Karpas-422 (cell line): ENCODE results near the gene HERC4. TPM values are rescaled to one million over a fixed set of nuclear protein-coding genes. Genes with fewer than 3 reads are reported as not detected.

Source experiments
- DNase-seq: peaks from one replicate; pipeline ENCODE4 v3.0.0-alpha.2; 2015
- H2AFZ ChIP-seq: fragments of 200-600 bp; sonication (generic); 2 replicates; pipeline ENCODE4 v1.6.1; 2014; ENCODE audit warnings: antibody characterized with exemption, low read length, mixed read lengths
- H3K27ac ChIP-seq: fragments of 200-600 bp; sonication (generic); 2 replicates; pipeline ENCODE4 v1.5.1; 2014; ENCODE audit warnings: mild to moderate bottlenecking, low read length, moderate library complexity
- H3K27me3 ChIP-seq: fragments of 200-600 bp; sonication (generic); 2 replicates; pipeline ENCODE4 v1.6.1; 2014; ENCODE audit warnings: low read length, mixed read lengths
- H3K36me3 ChIP-seq: fragments of 200-600 bp; sonication (generic); 2 replicates; pipeline ENCODE4 v1.6.1; 2014; ENCODE audit warnings: low read length, mixed read lengths; ENCODE audit not compliant: insufficient read depth
- H3K4me1 ChIP-seq: fragments of 200-600 bp; sonication (generic); 2 replicates; pipeline ENCODE4 v1.6.1; 2014; ENCODE audit warnings: mild to moderate bottlenecking, low read length, mixed read lengths
- H3K4me2 ChIP-seq: fragments of 200-600 bp; sonication (generic); 2 replicates; pipeline ENCODE4 v1.6.1; 2014; ENCODE audit warnings: low read length, low read depth, mild to moderate bottlenecking; ENCODE audit not compliant: poor library complexity, severe bottlenecking
- H3K4me3 ChIP-seq: fragments of 200-600 bp; sonication (generic); 2 replicates; pipeline ENCODE4 v1.5.1; 2014; ENCODE audit warnings: mild to moderate bottlenecking, antibody characterized with exemption, low read length, mixed read lengths
- H3K79me2 ChIP-seq: fragments of 200-600 bp; sonication (generic); 2 replicates; pipeline ENCODE4 v1.6.1; 2014; ENCODE audit warnings: mild to moderate bottlenecking, low read length, mixed read lengths
- H3K9ac ChIP-seq: fragments of 200-600 bp; sonication (generic); 2 replicates; pipeline ENCODE4 v1.6.0; 2014; ENCODE audit warnings: low read length
- H3K9me2 ChIP-seq: fragments of 200-600 bp; sonication (generic), shearing (Covaris generic); replicated peaks from 2 replicates; pipeline ENCODE4 v1.6.0; 2014; ENCODE audit warnings: mild to moderate bottlenecking, low read length, moderate library complexity; ENCODE audit not compliant: insufficient read depth
- H3K9me3 ChIP-seq: fragments of 300-700, 200-600 bp; sonication (generic); 2 replicates; pipeline ENCODE4 v1.6.1; 2014; ENCODE audit warnings: low read length, mixed read lengths
- H4K20me1 ChIP-seq: fragments of 200-600 bp; sonication (generic); 2 replicates; pipeline ENCODE4 v1.6.1; 2014; ENCODE audit warnings: mild to moderate bottlenecking, antibody characterized with exemption, low read length, low read depth; ENCODE audit not compliant: insufficient read depth
- total RNA-seq: library from RNA; depleted of rRNA; stranded (reverse); fragments of >200 nt; shearing (Covaris generic); gene quantifications from 2 replicates; pipeline ENCODE4 v1.2.3, GENCODE V29; 2014; ENCODE audit warnings: low replicate concordance

The HERC4 gene
- total RNA-seq, 1 experiment from 2014 or later = 99.9 TPM

DNA sequence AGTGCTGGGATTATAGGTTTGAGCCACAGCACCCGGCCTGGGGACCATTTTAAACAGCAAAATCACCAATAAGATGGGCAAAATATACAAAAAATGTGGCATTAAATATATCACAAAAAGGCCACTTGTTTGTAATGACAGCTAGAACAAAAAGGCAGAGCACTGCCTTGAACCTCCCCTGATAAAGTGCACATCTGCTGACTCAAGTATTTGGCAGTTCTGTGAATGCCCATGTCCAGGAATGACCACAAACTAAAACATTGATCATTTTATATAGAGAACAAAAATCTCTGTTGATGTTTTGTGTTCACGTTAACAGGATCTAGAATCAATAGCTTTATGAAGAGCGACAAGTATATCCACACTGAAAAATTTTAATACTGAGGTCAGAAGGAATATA, 21.5 kb downstream of the HERC4 start:
- Histone ChIP-seq H3K27me3 (no peaks in the 10 kb centered on the region), H3K9ac (no peak overlapping the region), H3K27ac (no peak overlapping the region), H3K79me2 (peaks cover 74% of the 10 kb centered on the region), H2AFZ (no peak overlapping the region), H3K4me3 (no peak overlapping the region), H3K9me3 (no peaks in the 10 kb centered on the region), H3K9me2 (no peaks in the 10 kb centered on the region), H3K36me3 (peaks cover 11% of the 10 kb centered on the region), H4K20me1 (no peaks in the 10 kb centered on the region), H3K4me2 (no peak overlapping the region), H3K4me1 (peaks cover 32% of the 10 kb centered on the region)
- no peak for DNase-seq

- Histone ChIP-seq H2AFZ (no peak overlapping the region), H3K4me2 (no peak overlapping the region), H3K4me3 (no peak overlapping the region)
Measured at GRCh38 chr10:68052463-68052862, 22.6 kb downstream of the HERC4 start.

DNA sequence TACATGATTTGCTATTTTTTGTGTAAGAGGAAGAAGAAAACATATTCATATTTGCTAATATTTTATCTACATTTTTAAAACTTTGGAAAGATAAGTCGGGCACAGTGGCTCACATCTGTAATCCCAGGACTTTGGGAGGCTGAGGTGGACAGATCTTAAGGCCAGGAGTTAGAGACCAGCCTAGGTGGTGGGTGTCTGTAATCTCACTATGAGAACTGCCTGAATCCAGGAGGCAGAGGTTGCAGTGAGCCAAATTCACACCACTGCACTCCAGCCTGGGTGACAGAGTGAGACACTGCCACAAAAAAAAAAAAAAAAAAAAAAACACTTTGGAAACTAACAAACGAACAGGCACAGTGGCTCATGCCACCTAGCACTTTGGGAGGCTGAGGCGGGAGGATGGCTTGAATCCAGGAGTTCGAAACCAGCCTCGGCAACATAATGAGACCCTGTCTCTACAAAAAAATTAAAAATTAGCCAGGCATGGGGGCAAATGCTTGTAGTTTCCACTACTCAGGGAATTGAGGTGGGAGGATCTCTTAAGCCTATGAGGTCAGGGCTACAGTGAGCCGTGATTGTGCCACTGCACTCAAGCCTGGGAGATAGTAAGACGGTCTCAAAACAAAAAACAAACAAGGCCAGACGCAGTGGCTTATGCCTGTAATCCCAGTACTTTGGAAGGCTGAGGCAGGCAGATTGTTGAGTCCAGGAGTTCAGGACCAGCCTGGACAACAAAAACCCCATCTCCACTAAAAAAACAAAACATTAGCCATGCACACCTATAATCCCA, 25.6 kb downstream of the HERC4 start:
- DNase-seq = no peak
- Histone ChIP-seq H3K9me3 (no peaks in the 10 kb centered on the region), H3K4me1 (peaks cover 56% of the 10 kb centered on the region), H3K9ac (no peak overlapping the region), H3K27ac (no peak overlapping the region), H3K4me2 (no peak overlapping the region), H3K27me3 (no peaks in the 10 kb centered on the region), H2AFZ (no peak overlapping the region), H3K79me2 (peaks cover 84% of the 10 kb centered on the region), H3K9me2 (no peaks in the 10 kb centered on the region), H3K4me3 (no peak overlapping the region), H4K20me1 (no peaks in the 10 kb centered on the region), H3K36me3 (peaks cover 4% of the 10 kb centered on the region; the same call in 1 of the 2 replicates)

More at GRCh38 chr10:68052463-68052862, 22.6 kb downstream of the HERC4 start:
- H3K27ac ChIP-seq = peak overlapping the region; percentile 4; the same call in 1 of the 2 replicates
- peaks cover 8% of the 10 kb centered on the region for H3K36me3 ChIP-seq
- no peak for DNase-seq
- no peaks in the 10 kb centered on the region for H4K20me1 ChIP-seq
- H3K9ac ChIP-seq = no peak overlapping the region
- no peaks in the 10 kb centered on the region for H3K9me3 ChIP-seq
- H3K9me2 ChIP-seq = no peaks in the 10 kb centered on the region
- H3K79me2 ChIP-seq = peaks cover 76% of the 10 kb centered on the region
- H3K4me1 ChIP-seq = peaks cover 36% of the 10 kb centered on the region
- H3K27me3 ChIP-seq = no peaks in the 10 kb centered on the region

- Histone ChIP-seq H3K27ac (peak overlapping the region; percentile 36; the same call in 1 of the 2 replicates), H3K36me3 (peaks cover 4% of the 10 kb centered on the region), H4K20me1 (no peaks in the 10 kb centered on the region), H3K4me3 (no peak overlapping the region), H3K27me3 (no peaks in the 10 kb centered on the region), H3K9ac (no peak overlapping the region), H3K79me2 (peaks cover 87% of the 10 kb centered on the region), H2AFZ (no peak overlapping the region), H3K9me3 (no peaks in the 10 kb centered on the region), H3K9me2 (no peaks in the 10 kb centered on the region), H3K4me2 (peak overlapping the region; percentile 40), H3K4me1 (peaks cover 44% of the 10 kb centered on the region)
- DNase-seq = no peak
Measured at GRCh38 chr10:68047554-68048327, 27.3 kb downstream of the HERC4 start.

DNA sequence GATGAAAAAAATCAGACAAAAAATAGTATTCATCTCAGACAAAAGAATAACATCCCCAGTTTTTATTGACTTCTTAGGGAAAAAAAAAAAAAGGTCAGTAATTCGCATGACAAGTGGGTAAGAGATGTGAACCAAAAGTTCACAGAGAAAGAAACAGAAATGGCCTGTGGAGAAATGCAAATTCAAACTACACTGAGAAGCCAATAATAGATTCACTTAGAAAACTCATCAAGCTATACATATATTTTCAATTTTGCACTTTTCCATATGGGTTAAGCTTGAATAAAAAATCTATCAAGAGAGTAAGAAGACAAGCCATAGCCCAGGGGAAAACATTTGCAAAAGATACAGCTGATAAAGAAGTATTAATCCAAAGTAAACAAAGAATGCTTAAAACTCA, 28.0 kb downstream of the HERC4 start:
- Histone ChIP-seq H2AFZ (no peak overlapping the region), H3K9ac (no peak overlapping the region), H3K4me1 (peaks cover 37% of the 10 kb centered on the region), H4K20me1 (no peaks in the 10 kb centered on the region), H3K4me2 (peak overlapping the region; percentile 40), H3K27ac (peak overlapping the region; percentile 36; the same call in 1 of the 2 replicates), H3K4me3 (no peak overlapping the region), H3K79me2 (peaks cover 87% of the 10 kb centered on the region), H3K9me3 (no peaks in the 10 kb centered on the region), H3K36me3 (peaks cover 7% of the 10 kb centered on the region), H3K27me3 (no peaks in the 10 kb centered on the region), H3K9me2 (no peaks in the 10 kb centered on the region)
- no peak for DNase-seq

DNA sequence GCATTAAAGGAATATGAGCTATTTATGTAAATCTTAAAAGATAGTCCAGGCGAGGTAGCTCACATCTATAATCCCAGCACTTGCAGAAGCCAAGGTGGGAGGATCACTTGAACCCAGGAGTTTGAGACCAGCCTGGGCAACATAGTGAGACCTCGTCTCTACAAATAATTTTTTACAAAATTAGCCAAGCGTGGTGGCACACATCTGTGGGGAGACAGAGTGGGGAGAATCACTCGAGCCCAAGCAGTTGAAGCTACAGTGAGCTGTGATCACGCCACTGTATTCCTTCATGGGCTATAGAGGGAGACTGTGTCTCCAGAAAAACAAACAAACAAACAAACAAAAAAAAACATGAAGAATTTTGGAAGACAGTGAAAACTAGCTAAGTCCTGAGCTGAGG, 28.4 kb downstream of the HERC4 start:
- Histone ChIP-seq H3K36me3 (peaks cover 7% of the 10 kb centered on the region), H2AFZ (no peak overlapping the region), H3K9me3 (no peaks in the 10 kb centered on the region), H3K4me2 (peak overlapping the region; percentile 40), H3K79me2 (peaks cover 86% of the 10 kb centered on the region), H4K20me1 (no peaks in the 10 kb centered on the region), H3K9me2 (no peaks in the 10 kb centered on the region), H3K4me3 (no peak overlapping the region), H3K27ac (peak overlapping the region; percentile 36; the same call in 1 of the 2 replicates), H3K9ac (no peak overlapping the region), H3K27me3 (no peaks in the 10 kb centered on the region), H3K4me1 (peaks cover 37% of the 10 kb centered on the region)
- no peak for DNase-seq

GRCh38 chr10:68043030-68043429, 32.1 kb downstream of the HERC4 start:
- DNase-seq = no peak
- no peaks in the 10 kb centered on the region for H3K9me3 ChIP-seq
- H3K9me2 ChIP-seq = no peaks in the 10 kb centered on the region
- H3K4me1 ChIP-seq = peaks cover 37% of the 10 kb centered on the region
- no peaks in the 10 kb centered on the region for H3K27me3 ChIP-seq
- H3K79me2 ChIP-seq = peaks cover 78% of the 10 kb centered on the region
- H3K27ac ChIP-seq = no peak overlapping the region; the same call in 1 of the 2 replicates
- no peak overlapping the region for H3K9ac ChIP-seq
- H3K36me3 ChIP-seq = peaks cover 20% of the 10 kb centered on the region
- no peak overlapping the region for H3K4me3 ChIP-seq
- no peaks in the 10 kb centered on the region for H4K20me1 ChIP-seq
- no peak overlapping the region for H2AFZ ChIP-seq
- H3K4me2 ChIP-seq = no peak overlapping the region

- no peak overlapping the region for H3K9ac ChIP-seq
- no peaks in the 10 kb centered on the region; the same call in 1 of the 2 replicates for H3K9me2 ChIP-seq
- H4K20me1 ChIP-seq = no peaks in the 10 kb centered on the region
- peaks cover 47% of the 10 kb centered on the region for H3K36me3 ChIP-seq
- H3K27ac ChIP-seq = peak overlapping the region; percentile 20; the same call in 1 of the 2 replicates
- H3K27me3 ChIP-seq = no peaks in the 10 kb centered on the region
- H3K4me3 ChIP-seq = no peak overlapping the region
- no peaks in the 10 kb centered on the region for H3K9me3 ChIP-seq
- peaks cover 19% of the 10 kb centered on the region for H3K4me1 ChIP-seq
- peak overlapping the region; percentile 20 for H3K4me2 ChIP-seq
- peaks cover 50% of the 10 kb centered on the region for H3K79me2 ChIP-seq
- peak; percentile 47 for DNase-seq
- H2AFZ ChIP-seq = no peak overlapping the region
Measured at GRCh38 chr10:68032113-68032512, 43.0 kb downstream of the HERC4 start.
